Trophoblast cell (in vitro differentiated cells and primary cell): ENCODE data around the gene GNAT1.
A peak's percentile ranks its signal among the peaks of the same experiment; 100 is the strongest.

Experiments
- DNase-seq, 2 donors: peaks; one replicate each; pipeline ENCODE4 v3.0.0-alpha.2; 2016
- H2AFZ ChIP-seq: 2 replicates; pipeline ENCODE4 v1.6.1; 2013; ENCODE audit warnings: low read length, moderate library complexity, mild to moderate bottlenecking; ENCODE audit not compliant: insufficient read depth, poor library complexity
- H2AK5ac ChIP-seq: 2 replicates; pipeline ENCODE4 v1.6.1; 2013; ENCODE audit warnings: mild to moderate bottlenecking, low read length
- H2BK120ac ChIP-seq: 2 replicates; pipeline ENCODE4 v1.6.1; 2013; ENCODE audit warnings: low read length, mild to moderate bottlenecking, moderate library complexity; ENCODE audit not compliant: insufficient read depth, poor library complexity
- H2BK12ac ChIP-seq: 2 replicates; pipeline ENCODE4 v1.6.1; 2013; ENCODE audit warnings: mild to moderate bottlenecking, low read length, moderate library complexity
- H2BK5ac ChIP-seq: 2 replicates; pipeline ENCODE4 v1.6.1; 2013; ENCODE audit warnings: low read length, low read depth, moderate library complexity, mild to moderate bottlenecking; ENCODE audit not compliant: poor library complexity
- H3K14ac ChIP-seq: 2 replicates; pipeline ENCODE4 v1.6.1; 2013; ENCODE audit warnings: mild to moderate bottlenecking, low read length
- H3K18ac ChIP-seq: 2 replicates; pipeline ENCODE4 v1.6.1; 2013; ENCODE audit warnings: mild to moderate bottlenecking, low read length
- H3K23ac ChIP-seq: 2 replicates; pipeline ENCODE4 v1.6.1; 2013; ENCODE audit warnings: low read length
- H3K27ac ChIP-seq: 2 replicates; pipeline ENCODE4 v1.5.1; 2013; ENCODE audit warnings: low read depth, mild to moderate bottlenecking, inconsistent platforms, low read length, moderate library complexity
- H3K27me3 ChIP-seq: 2 replicates; pipeline ENCODE4 v1.6.1; 2013; ENCODE audit warnings: inconsistent platforms, mild to moderate bottlenecking, low read length, moderate library complexity; ENCODE audit not compliant: insufficient read depth
- H3K36me3 ChIP-seq, 2 experiments: 1 replicate in 1 of 2; 2 replicates in 1 of 2; pipeline ENCODE4 v1.6.1; 2013; ENCODE audit warnings: low read length in 2 of 2, mild to moderate bottlenecking in 2 of 2, moderate library complexity in 1 of 2; ENCODE audit not compliant: insufficient read depth in 2 of 2, control insufficient read depth in 1 of 2
- H3K4ac ChIP-seq: 2 replicates; pipeline ENCODE4 v1.6.1; 2013; ENCODE audit warnings: low read depth, mild to moderate bottlenecking, low read length, moderate library complexity
- H3K4me1 ChIP-seq, 2 experiments: 1 replicate in 1 of 2; 2 replicates in 1 of 2; pipeline ENCODE4 v1.6.1; 2013; ENCODE audit warnings: low read length in 2 of 2, mild to moderate bottlenecking in 2 of 2, moderate library complexity in 1 of 2; ENCODE audit not compliant: insufficient read depth in 2 of 2, control insufficient read depth in 1 of 2
- H3K4me2 ChIP-seq: 2 replicates; pipeline ENCODE4 v1.6.1; 2013; ENCODE audit warnings: inconsistent platforms, mild to moderate bottlenecking, low read length, moderate library complexity
- H3K4me3 ChIP-seq: 2 replicates; pipeline ENCODE4 v1.5.1; 2013; ENCODE audit warnings: mild to moderate bottlenecking, low read depth, low read length, inconsistent platforms
- H3K79me1 ChIP-seq: one replicate; pipeline ENCODE4 v1.6.1; 2013; ENCODE audit warnings: low read length
- H3K79me2 ChIP-seq: 2 replicates; pipeline ENCODE4 v1.6.1; 2013; ENCODE audit warnings: low read length, mild to moderate bottlenecking; ENCODE audit not compliant: control insufficient read depth, insufficient read depth, poor library complexity
- H3K9ac ChIP-seq: 2 replicates; pipeline ENCODE4 v1.6.1; 2013; ENCODE audit warnings: mild to moderate bottlenecking, low read length
- H3K9me3 ChIP-seq: 2 replicates; pipeline ENCODE4 v1.6.1; 2013; ENCODE audit warnings: low read depth, mild to moderate bottlenecking, control low read depth, inconsistent platforms, low read length; ENCODE audit not compliant: insufficient read depth
- H4K12ac ChIP-seq: 2 replicates; pipeline ENCODE4 v1.6.1; 2013; ENCODE audit warnings: low read depth, mild to moderate bottlenecking, low read length, moderate library complexity
- H4K8ac ChIP-seq: 2 replicates; pipeline ENCODE4 v1.6.1; 2013; ENCODE audit warnings: low read depth, mild to moderate bottlenecking, low read length, moderate library complexity
- H4K91ac ChIP-seq: one replicate; pipeline ENCODE4 v1.6.1; 2013; ENCODE audit warnings: low read depth, mild to moderate bottlenecking, low read length, moderate library complexity
- WGBS: extraction: QIAGEN DNeasy Blood & Tissue Kit; methylation state at CpG from one replicate; pipeline ENCODE4 v1.1.7; 2013; ENCODE audit warnings: missing lambda C conversion rate; ENCODE audit not compliant: insufficient read length, insufficient coverage; ENCODE audit errors: extremely low coverage; 5-methylcytosine and 5-hydroxymethylcytosine counted together

The GNAT1 gene

GRCh38 chr3:50169232-50169832, 22.1 kb upstream of the GNAT1 start:
- no peak overlapping the region for H3K4me2 ChIP-seq
- no peak overlapping the region for H4K8ac ChIP-seq
- H2BK5ac ChIP-seq: no peak overlapping the region
- no peaks in the 10 kb centered on the region for H3K79me2 ChIP-seq
- no peak overlapping the region for H2AFZ ChIP-seq
- H4K91ac ChIP-seq: no peak overlapping the region
- peaks cover 9 to 12% of the 10 kb centered on the region in 2 experiments for H3K36me3 ChIP-seq
- H2AK5ac ChIP-seq: no peak overlapping the region
- no peak overlapping the region for H3K27ac ChIP-seq
- H3K9me3 ChIP-seq: peaks cover 1% of the 10 kb centered on the region
- H3K4me1 ChIP-seq: peaks cover 13 to 16% of the 10 kb centered on the region in 2 experiments
- H3K23ac ChIP-seq: no peak overlapping the region
- no peak overlapping the region for H2BK120ac ChIP-seq
- DNase-seq: no peak
- no peak overlapping the region for H2BK12ac ChIP-seq
- H4K12ac ChIP-seq: no peak overlapping the region
- no peak overlapping the region for H3K4me3 ChIP-seq
- H3K79me1 ChIP-seq: peaks cover 2% of the 10 kb centered on the region
- H3K27me3 ChIP-seq: no peaks in the 10 kb centered on the region
- H3K14ac ChIP-seq: no peak overlapping the region
- no peak overlapping the region for H3K9ac ChIP-seq
- no peak overlapping the region for H3K4ac ChIP-seq
- H3K18ac ChIP-seq: no peak overlapping the region
- WGBS: no CpG with 5 or more reads among the region's 11 CpGs

GRCh38 chr3:50169858-50170257, 21.6 kb upstream of the GNAT1 start:
- Histone ChIP-seq H2BK12ac (no peak overlapping the region), H3K4me3 (no peak overlapping the region), H4K12ac (no peak overlapping the region), H3K79me1 (peaks cover 2% of the 10 kb centered on the region), H4K91ac (no peak overlapping the region), H3K9me3 (peaks cover 1% of the 10 kb centered on the region), H3K14ac (no peak overlapping the region), H3K27ac (no peak overlapping the region), H3K23ac (no peak overlapping the region), H3K27me3 (no peaks in the 10 kb centered on the region), H3K18ac (no peak overlapping the region), H3K79me2 (no peaks in the 10 kb centered on the region), H3K4ac (no peak overlapping the region), H2AFZ (no peak overlapping the region), H3K9ac (no peak overlapping the region), H3K4me1 (peaks cover 13 to 16% of the 10 kb centered on the region in 2 experiments), H3K36me3 (peaks cover 12 to 15% of the 10 kb centered on the region in 2 experiments), H3K4me2 (no peak overlapping the region), H4K8ac (no peak overlapping the region), H2AK5ac (no peak overlapping the region), H2BK5ac (no peak overlapping the region), H2BK120ac (no peak overlapping the region)
- no CpG with 5 or more reads among the region's 1 CpG for WGBS
- DNase-seq: no peak

- no peak overlapping the region for H3K23ac ChIP-seq
- peaks cover under 1% of the 10 kb centered on the region for H3K79me1 ChIP-seq
- H3K27ac ChIP-seq: no peak overlapping the region
- H2BK5ac ChIP-seq: no peak overlapping the region
- H3K9ac ChIP-seq: no peak overlapping the region
- no peaks in the 10 kb centered on the region for H3K79me2 ChIP-seq
- no CpG with 5 or more reads among the region's 10 CpGs for WGBS
- H3K27me3 ChIP-seq: no peaks in the 10 kb centered on the region
- no peak overlapping the region for H3K14ac ChIP-seq
- H4K8ac ChIP-seq: no peak overlapping the region
- H3K4me3 ChIP-seq: no peak overlapping the region
- H4K12ac ChIP-seq: no peak overlapping the region
- no peak overlapping the region for H3K4me2 ChIP-seq
- H3K4ac ChIP-seq: no peak overlapping the region
- no peak overlapping the region for H2AK5ac ChIP-seq
- H3K4me1 ChIP-seq: peaks cover 10 to 14% of the 10 kb centered on the region in 2 experiments
- H4K91ac ChIP-seq: no peak overlapping the region
- H2BK120ac ChIP-seq: no peak overlapping the region
- no peak overlapping the region for H3K18ac ChIP-seq
- DNase-seq: no peak
- no peak overlapping the region for H2BK12ac ChIP-seq
- peaks cover 2% of the 10 kb centered on the region for H3K9me3 ChIP-seq
- peaks cover 19 to 22% of the 10 kb centered on the region in 2 experiments for H3K36me3 ChIP-seq
- no peak overlapping the region for H2AFZ ChIP-seq
Measured at GRCh38 chr3:50170689-50171088, 20.7 kb upstream of the GNAT1 start.

- Histone ChIP-seq H3K27me3 (no peaks in the 10 kb centered on the region), H4K12ac (no peak overlapping the region), H4K91ac (no peak overlapping the region), H4K8ac (no peak overlapping the region), H3K23ac (no peak overlapping the region), H2AK5ac (no peak overlapping the region), H3K9me3 (peaks cover 3% of the 10 kb centered on the region), H2BK5ac (no peak overlapping the region), H3K4me2 (no peak overlapping the region), H2BK120ac (no peak overlapping the region), H3K27ac (no peak overlapping the region), H3K79me1 (no peaks in the 10 kb centered on the region), H3K79me2 (no peaks in the 10 kb centered on the region), H2AFZ (no peak overlapping the region), H3K36me3 (peaks cover 29 to 31% of the 10 kb centered on the region in 2 experiments), H2BK12ac (no peak overlapping the region), H3K18ac (no peak overlapping the region), H3K4me3 (no peak overlapping the region), H3K9ac (no peak overlapping the region), H3K4me1 (peaks cover 4 to 5% of the 10 kb centered on the region in 2 experiments), H3K4ac (no peak overlapping the region), H3K14ac (no peak overlapping the region)
- DNase-seq: peak in 1 of 2 donors; percentile 18
- no CpG with 5 or more reads among the region's 21 CpGs for WGBS
Measured at GRCh38 chr3:50171540-50172301, 19.7 kb upstream of the GNAT1 start.
